GM23338 (cell line): ENCODE results near the gene EXOC6B. TPM values are rescaled to one million over a fixed set of nuclear protein-coding genes. Genes with fewer than 3 reads are reported as not detected.

Experiments
- ATAC-seq: fragments of 200-7000 bp; cut with Tn5 transposase; 3 replicates; pipeline ENCODE4 v1.9.1; 2020
- DNase-seq: peaks from one replicate; pipeline ENCODE4 v3.0.0-alpha.2; 2015; ENCODE audit warnings: low spot score
- H2AFZ ChIP-seq: fragments of 200-600 bp; sonication (generic); 2 replicates; pipeline ENCODE4 v1.8.0; 2016; ENCODE audit warnings: antibody characterized with exemption, mild to moderate bottlenecking, moderate library complexity
- H3F3A ChIP-seq: fragments of 200-600 bp; sonication (generic); replicated peaks from 2 replicates; pipeline ENCODE4 v1.8.0; 2017; ENCODE audit warnings: antibody characterized with exemption, mixed run types, low read depth
- H3K27ac ChIP-seq: fragments of 200-600 bp; sonication (generic); 2 replicates; pipeline ENCODE4 v1.6.1; 2016; ENCODE audit warnings: low read depth
- H3K27me3 ChIP-seq: fragments of 200-600 bp; sonication (generic); 2 replicates; pipeline ENCODE4 v1.8.0; 2016; ENCODE audit warnings: mild to moderate bottlenecking, mixed run types, moderate library complexity; ENCODE audit not compliant: insufficient read depth
- H3K36me3 ChIP-seq: fragments of 200-600 bp; sonication (generic); 2 replicates; pipeline ENCODE4 v1.8.0; 2016; ENCODE audit warnings: mild to moderate bottlenecking; ENCODE audit not compliant: insufficient read depth
- H3K4me1 ChIP-seq: fragments of 200-600 bp; sonication (generic); 2 replicates; pipeline ENCODE4 v1.8.0; 2016; ENCODE audit warnings: mild to moderate bottlenecking, moderate library complexity; ENCODE audit not compliant: insufficient read depth
- H3K4me2 ChIP-seq: fragments of 200-600 bp; sonication (generic); 2 replicates; pipeline ENCODE4 v1.7.1; 2017; ENCODE audit warnings: mixed run types
- H3K4me3 ChIP-seq: fragments of 200-600 bp; sonication (generic); 2 replicates; pipeline ENCODE4 v1.6.1; 2016; ENCODE audit warnings: mixed run types
- H3K79me2 ChIP-seq: fragments of 200-600 bp; sonication (generic); replicated peaks from 2 replicates; pipeline ENCODE4 v1.8.0; 2017; ENCODE audit warnings: mild to moderate bottlenecking; ENCODE audit not compliant: insufficient read depth
- H3K9me2 ChIP-seq: fragments of 200-600 bp; sonication (generic); 2 replicates; pipeline ENCODE4 v1.8.0; 2017; ENCODE audit not compliant: insufficient read depth
- H4K20me1 ChIP-seq: fragments of 200-600 bp; sonication (generic); replicated peaks from 2 replicates; pipeline ENCODE4 v1.8.0; 2017; ENCODE audit warnings: mild to moderate bottlenecking; ENCODE audit not compliant: insufficient read depth
- H3K27ac Mint-ChIP-seq: 2 replicates; pipeline ENCODE4 v1.8.0; 2020; ENCODE audit warnings: inconsistent platforms, mild to moderate bottlenecking, moderate library complexity, mixed read lengths
- H3K27me3 Mint-ChIP-seq: 3 replicates; pipeline ENCODE4 v1.8.0; 2022; ENCODE audit warnings: low read depth, mild to moderate bottlenecking, moderate library complexity, mixed read lengths, inconsistent platforms; ENCODE audit not compliant: insufficient read depth, poor library complexity
- H3K36me3 Mint-ChIP-seq: 3 replicates; pipeline ENCODE4 v1.8.0; 2021; ENCODE audit warnings: low read depth, mild to moderate bottlenecking, inconsistent platforms, moderate library complexity, mixed read lengths
- H3K4me1 Mint-ChIP-seq: 3 replicates; pipeline ENCODE4 v1.8.0; 2020; ENCODE audit warnings: mild to moderate bottlenecking, inconsistent platforms, mixed read lengths
- H3K4me3 Mint-ChIP-seq: 3 replicates; pipeline ENCODE4 v1.8.0; 2021; ENCODE audit warnings: moderate library complexity, mild to moderate bottlenecking, inconsistent platforms, mixed read lengths
- H3K9me3 Mint-ChIP-seq: 3 replicates; pipeline ENCODE4 v1.8.0; 2020; ENCODE audit warnings: moderate library complexity, mild to moderate bottlenecking, inconsistent platforms, mixed read lengths
- CREB1 ChIP-seq: fragments of 250-450 bp; sonication (Bioruptor Pico); IDR thresholded peaks from 2 replicates; pipeline ENCODE4 v1.5.0; 2020; ENCODE audit warnings: low read depth, mild to moderate bottlenecking, moderate library complexity
- EZH2 ChIP-seq: fragments of 200-600 bp; sonication (generic); IDR thresholded peaks from one replicate; pipeline ENCODE4 v1.8.0; 2017; ENCODE audit warnings: antibody characterized with exemption, mild to moderate bottlenecking, low read depth; ENCODE audit not compliant: unreplicated experiment
- EZH2phosphoT487 ChIP-seq: fragments of 200-600 bp; sonication (generic); IDR thresholded peaks from one replicate; pipeline ENCODE4 v1.8.1; 2018; ENCODE audit warnings: antibody characterized with exemption; ENCODE audit not compliant: unreplicated experiment
- JUNB ChIP-seq: IDR thresholded peaks from one replicate; pipeline ENCODE4 v1.6.1; 2016; ENCODE audit warnings: antibody characterized with exemption; ENCODE audit not compliant: unreplicated experiment
- NANOG ChIP-seq: IDR thresholded peaks from 2 replicates; pipeline ENCODE4 v1.6.1; 2016; ENCODE audit warnings: antibody characterized with exemption, borderline replicate concordance
- POLR2AphosphoS5 ChIP-seq: IDR thresholded peaks from 2 replicates; pipeline ENCODE4 v1.6.1; 2016; ENCODE audit warnings: antibody characterized with exemption, low read depth
- STAT1 ChIP-seq: IDR thresholded peaks from one replicate; pipeline ENCODE4 v1.6.1; 2016; ENCODE audit warnings: antibody characterized with exemption; ENCODE audit not compliant: unreplicated experiment
- ZNF114 ChIP-seq: fragments of 250-450 bp; sonication (Bioruptor Pico); IDR thresholded peaks from 2 replicates; pipeline ENCODE4 v1.5.0; 2020; ENCODE audit warnings: mild to moderate bottlenecking, moderate library complexity
- ZNF462 ChIP-seq: fragments of 250-450 bp; sonication (Bioruptor Pico); IDR thresholded peaks from 2 replicates; pipeline ENCODE4 v1.5.0; 2020; ENCODE audit warnings: mild to moderate bottlenecking, moderate library complexity
- polyA plus RNA-seq: library from polyadenylated mRNA; unstranded; fragments of >200 nt; fragmentation: Nextera tagmentation; extraction: Ambion mirVana; gene quantifications from 2 replicates; pipeline ENCODE4 v1.2.1, GENCODE V29; 2016
- total RNA-seq: library from RNA; depleted of rRNA; stranded (reverse); fragments of >200 nt; shearing (Covaris generic); gene quantifications from 2 replicates; pipeline ENCODE4 v1.2.3, GENCODE V29; 2014
- TF ChIP-seq, protein P1 (sequence below): IDR thresholded peaks from one replicate; pipeline ENCODE4 v1.6.1; 2018; ENCODE audit warnings: antibody characterized with exemption; ENCODE audit not compliant: unreplicated experiment
- TF ChIP-seq, protein P2 (sequence below): IDR thresholded peaks from 2 replicates; pipeline ENCODE4 v1.6.1; 2016; ENCODE audit warnings: antibody characterized with exemption

Gene EXOC6B
- total and polyA plus RNA-seq, 2 experiments from 2014 or later: 7.2 to 45.9 TPM

- H3K4me3 ChIP-seq: 0 out of 2 replicates have a peak overlapping the region, but pooled peaks have one; percentile 0
- H3K36me3 ChIP-seq: no peaks in the 10 kb centered on the region
- Mint-ChIP-seq H3K27ac (peak overlapping the region; percentile 95), H3K4me3 (peak overlapping the region; percentile 59), H3K36me3 (no peaks in the 10 kb centered on the region; the same call in 2 of the 3 replicates), H3K9me3 (no peaks in the 10 kb centered on the region), H3K4me1 (peaks cover 35% of the 10 kb centered on the region), H3K27me3 (peaks cover 3% of the 10 kb centered on the region)
- H4K20me1 ChIP-seq: no peaks in the 10 kb centered on the region
- no peaks in the 10 kb centered on the region for H3K27me3 ChIP-seq
- peak overlapping the region; percentile 11; the same call in 1 of the 2 replicates for H3K27ac ChIP-seq
- H2AFZ ChIP-seq: no peak overlapping the region
- peaks cover 14% of the 10 kb centered on the region; the same call in 1 of the 2 replicates for H3K4me1 ChIP-seq
- peak; percentile 81 for DNase-seq
- TF ChIP-seq POLR2AphosphoS5 (no peak), NANOG (peak; percentile 46; the same call in 1 of the 2 replicates)
- peak overlapping the region; percentile 2 for H3K4me2 ChIP-seq
- H3F3A ChIP-seq: no peaks in the 10 kb centered on the region
- peak; percentile 94 for ATAC-seq
- no peaks in the 10 kb centered on the region for H3K9me2 ChIP-seq
- H3K79me2 ChIP-seq: no peaks in the 10 kb centered on the region
Observed at GRCh38 chr2:72719416-72719815, 106.4 kb downstream of the EXOC6B start.

- H3K27ac ChIP-seq: peak overlapping the region; percentile 11; the same call in 1 of the 2 replicates
- no peaks in the 10 kb centered on the region for H3K27me3 ChIP-seq
- no peaks in the 10 kb centered on the region for H4K20me1 ChIP-seq
- ATAC-seq (peak; percentile 58), DNase-seq (peak; percentile 24)
- peak overlapping the region; percentile 59 for H3K4me3 Mint-ChIP-seq
- H3K4me1 ChIP-seq: peaks cover 14% of the 10 kb centered on the region; the same call in 1 of the 2 replicates
- no peaks in the 10 kb centered on the region for H3F3A ChIP-seq
- peaks cover 3% of the 10 kb centered on the region for H3K27me3 Mint-ChIP-seq
- no peaks in the 10 kb centered on the region for H3K9me2 ChIP-seq
- H3K36me3 ChIP-seq: no peaks in the 10 kb centered on the region
- H3K9me3 Mint-ChIP-seq: no peaks in the 10 kb centered on the region
- H3K4me2 ChIP-seq: peak overlapping the region; percentile 2
- no peak overlapping the region for H2AFZ ChIP-seq
- H3K4me1 Mint-ChIP-seq: peaks cover 33% of the 10 kb centered on the region; the same call in 2 of the 3 replicates
- H3K36me3 Mint-ChIP-seq: no peaks in the 10 kb centered on the region; the same call in 2 of the 3 replicates
- no peaks in the 10 kb centered on the region for H3K79me2 ChIP-seq
- 0 out of 2 replicates have a peak overlapping the region, but pooled peaks have one; percentile 0 for H3K4me3 ChIP-seq
- H3K27ac Mint-ChIP-seq: peak overlapping the region; percentile 95; the same call in 1 of the 2 replicates
- TF ChIP-seq ZNF114: no peak
- TF ChIP-seq EZH2: no peak
- TF ChIP-seq JUNB: no peak
- no peak for TF ChIP-seq NANOG
- no peak for TF ChIP-seq ZNF462 (CRISPR knock-in tag)
- TF ChIP-seq, protein P1, sequence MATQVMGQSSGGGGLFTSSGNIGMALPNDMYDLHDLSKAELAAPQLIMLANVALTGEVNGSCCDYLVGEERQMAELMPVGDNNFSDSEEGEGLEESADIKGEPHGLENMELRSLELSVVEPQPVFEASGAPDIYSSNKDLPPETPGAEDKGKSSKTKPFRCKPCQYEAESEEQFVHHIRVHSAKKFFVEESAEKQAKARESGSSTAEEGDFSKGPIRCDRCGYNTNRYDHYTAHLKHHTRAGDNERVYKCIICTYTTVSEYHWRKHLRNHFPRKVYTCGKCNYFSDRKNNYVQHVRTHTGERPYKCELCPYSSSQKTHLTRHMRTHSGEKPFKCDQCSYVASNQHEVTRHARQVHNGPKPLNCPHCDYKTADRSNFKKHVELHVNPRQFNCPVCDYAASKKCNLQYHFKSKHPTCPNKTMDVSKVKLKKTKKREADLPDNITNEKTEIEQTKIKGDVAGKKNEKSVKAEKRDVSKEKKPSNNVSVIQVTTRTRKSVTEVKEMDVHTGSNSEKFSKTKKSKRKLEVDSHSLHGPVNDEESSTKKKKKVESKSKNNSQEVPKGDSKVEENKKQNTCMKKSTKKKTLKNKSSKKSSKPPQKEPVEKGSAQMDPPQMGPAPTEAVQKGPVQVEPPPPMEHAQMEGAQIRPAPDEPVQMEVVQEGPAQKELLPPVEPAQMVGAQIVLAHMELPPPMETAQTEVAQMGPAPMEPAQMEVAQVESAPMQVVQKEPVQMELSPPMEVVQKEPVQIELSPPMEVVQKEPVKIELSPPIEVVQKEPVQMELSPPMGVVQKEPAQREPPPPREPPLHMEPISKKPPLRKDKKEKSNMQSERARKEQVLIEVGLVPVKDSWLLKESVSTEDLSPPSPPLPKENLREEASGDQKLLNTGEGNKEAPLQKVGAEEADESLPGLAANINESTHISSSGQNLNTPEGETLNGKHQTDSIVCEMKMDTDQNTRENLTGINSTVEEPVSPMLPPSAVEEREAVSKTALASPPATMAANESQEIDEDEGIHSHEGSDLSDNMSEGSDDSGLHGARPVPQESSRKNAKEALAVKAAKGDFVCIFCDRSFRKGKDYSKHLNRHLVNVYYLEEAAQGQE: no peak
- no peak for TF ChIP-seq CREB1
- TF ChIP-seq POLR2AphosphoS5: no peak
- no peak for TF ChIP-seq EZH2phosphoT487
- no peak for TF ChIP-seq STAT1
- TF ChIP-seq, protein P2, sequence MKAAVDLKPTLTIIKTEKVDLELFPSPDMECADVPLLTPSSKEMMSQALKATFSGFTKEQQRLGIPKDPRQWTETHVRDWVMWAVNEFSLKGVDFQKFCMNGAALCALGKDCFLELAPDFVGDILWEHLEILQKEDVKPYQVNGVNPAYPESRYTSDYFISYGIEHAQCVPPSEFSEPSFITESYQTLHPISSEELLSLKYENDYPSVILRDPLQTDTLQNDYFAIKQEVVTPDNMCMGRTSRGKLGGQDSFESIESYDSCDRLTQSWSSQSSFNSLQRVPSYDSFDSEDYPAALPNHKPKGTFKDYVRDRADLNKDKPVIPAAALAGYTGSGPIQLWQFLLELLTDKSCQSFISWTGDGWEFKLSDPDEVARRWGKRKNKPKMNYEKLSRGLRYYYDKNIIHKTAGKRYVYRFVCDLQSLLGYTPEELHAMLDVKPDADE: no peak
Observed at GRCh38 chr2:72718876-72719275, 107.0 kb downstream of the EXOC6B start.
